DOHH2 (cell line): ENCODE data around the gene TBXA2R.
"Not testable (repeated sequence)": the region's sequence is repeated elsewhere in the genome, so short reads cannot be mapped to it uniquely, and the experiment has no call there.

Experiments
- CTCF ChIP-seq: fragments of 200-600 bp; sonication (generic); IDR thresholded peaks from one replicate; pipeline ENCODE4 v1.5.1; 2014; ENCODE audit warnings: antibody characterized with exemption, mild to moderate bottlenecking, low read depth, low read length; ENCODE audit not compliant: poor library complexity, severe bottlenecking
- EZH2phosphoT487 ChIP-seq: fragments of 200-600 bp; sonication (generic); IDR thresholded peaks from 2 replicates; pipeline ENCODE4 v1.6.1; 2017; ENCODE audit warnings: borderline replicate concordance, mild to moderate bottlenecking, antibody characterized with exemption, low read length, moderate library complexity, mixed read lengths

- not testable (repeated sequence) for TF ChIP-seq CTCF, EZH2phosphoT487
Observed at GRCh38 chr19:3647102-3647501, 40.4 kb upstream of the TBXA2R start.
